Testis (tissue), 3 donors: ENCODE data around the gene CLDN4. TPM values are rescaled to one million over a fixed set of nuclear protein-coding genes. Genes with fewer than 3 reads are reported as not detected.

Source experiments
- DNase-seq: peaks from one replicate; pipeline ENCODE4 v3.0.0-alpha.2; 2019
- H3K27ac ChIP-seq, 2 donors: fragments of 200-600 bp; sonication (generic); one replicate each; pipeline ENCODE4 v1.5.1; 2019
- H3K27me3 ChIP-seq: fragments of 200-600 bp; sonication (generic); one replicate; pipeline ENCODE4 v1.5.1; 2019
- H3K36me3 ChIP-seq: fragments of 200-600 bp; sonication (generic); one replicate; pipeline ENCODE4 v1.5.1; 2017; ENCODE audit warnings: low read depth; ENCODE audit errors: missing control alignments
- H3K4me1 ChIP-seq: fragments of 200-600 bp; sonication (generic); one replicate; pipeline ENCODE4 v1.5.1; 2019
- H3K4me3 ChIP-seq, 2 donors: fragments of 200-600 bp; sonication (generic); one replicate each; pipeline ENCODE4 v1.5.1; 2017 to 2019
- H3K9me3 ChIP-seq: fragments of 200-600 bp; sonication (generic); one replicate; pipeline ENCODE4 v1.5.1; 2017
- CTCF ChIP-seq, 3 experiments: fragments of 450-650 bp in 2 of 3; fragments of 200-600 bp in 1 of 3; sonication (generic) in 1 of 3; IDR thresholded peaks; one replicate each; pipeline ENCODE4 v1.5.1; 2016 to 2019; ENCODE audit warnings: antibody characterized with exemption in 3 of 3, mild to moderate bottlenecking in 2 of 3, moderate library complexity in 1 of 3
- POLR2A ChIP-seq: fragments of 450-650 bp; IDR thresholded peaks from one replicate; pipeline ENCODE4 v1.6.1; 2017; ENCODE audit warnings: antibody characterized with exemption, mild to moderate bottlenecking, moderate library complexity
- WGBS, 2 donors: methylation state at CpG; one replicate each; pipeline ENCODE4 v1.1.5; 2018; 5-methylcytosine and 5-hydroxymethylcytosine counted together
- intact Hi-C: fragments of 100-400 bp; cut with DNase I; formaldehyde crosslinking; loops from one replicate; pipeline ENCODE4 v1.15.1; 2023; ENCODE audit warnings: low total_unique reads
- polyA plus RNA-seq: library from polyadenylated mRNA; stranded (reverse); fragments of 350-450 nt; fragmentation: Illumina TruSeq; extraction: RNeasy Lipid Tissue Mini Kit (QIAGEN cat#74804); gene quantifications from one replicate; pipeline ENCODE4 v1.2.3, GENCODE V29; 2014; ENCODE audit warnings: low read depth, low replicate concordance; ENCODE audit not compliant: insufficient read depth
- total RNA-seq, 2 donors: library from RNA; depleted of rRNA; stranded (reverse); fragments of >200 nt; gene quantifications; one replicate each; pipeline ENCODE4 v1.2.3, GENCODE V29; 2016

Gene CLDN4
- total and polyA plus RNA-seq, 3 donors from 2014 or later, result 0.93 to 4.3 (median 0.94) TPM

GRCh38 chr7:73880755-73881328, 50.0 kb downstream of the CLDN4 start:
- intact Hi-C loops, result no loop called here
- DNase-seq, result no peak
- Histone ChIP-seq H3K4me3 (no peak overlapping the region), H3K9me3 (no peaks in the 10 kb centered on the region), H3K27ac (no peak overlapping the region), H3K36me3 (no peaks in the 10 kb centered on the region), H3K4me1 (no peaks in the 10 kb centered on the region), H3K27me3 (no peaks in the 10 kb centered on the region)
- WGBS, 2 donors, result 69 to 83% methylated on average over 13 of the region's 13 CpGs
- TF ChIP-seq POLR2A, result no peak
- no peak for TF ChIP-seq CTCF (IDR thresholded peaks at IDR 0.05)

GRCh38 chr7:73881352-73882046, 50.7 kb downstream of the CLDN4 start:
- no peaks in the 10 kb centered on the region for H3K27me3 ChIP-seq
- no peak for DNase-seq
- 55 to 65% methylated on average over 5 of the region's 5 CpGs for WGBS, 2 donors
- TF ChIP-seq POLR2A, result no peak
- no peak for TF ChIP-seq CTCF (IDR thresholded peaks at IDR 0.05)
- no peaks in the 10 kb centered on the region for H3K9me3 ChIP-seq
- H3K36me3 ChIP-seq, result no peaks in the 10 kb centered on the region
- peaks cover 4% of the 10 kb centered on the region for H3K4me1 ChIP-seq
- H3K27ac ChIP-seq, result no peak overlapping the region
- intact Hi-C loops, result no loop called here
- no peak overlapping the region for H3K4me3 ChIP-seq

- Histone ChIP-seq H3K27ac (no peak overlapping the region), H3K4me3 (no peak overlapping the region), H3K27me3 (no peaks in the 10 kb centered on the region), H3K9me3 (no peaks in the 10 kb centered on the region), H3K36me3 (no peaks in the 10 kb centered on the region), H3K4me1 (peaks cover 9% of the 10 kb centered on the region)
- intact Hi-C loops, result no loop called here
- no peak for DNase-seq
- TF ChIP-seq CTCF (IDR thresholded peaks at IDR 0.05) (no peak), POLR2A (no peak)
- 87 to 96% methylated on average over 3 of the region's 3 CpGs for whole genome bisulfite sequencing, 2 donors
Measured at GRCh38 chr7:73882047-73882402, 51.2 kb downstream of the CLDN4 start.

Other genes starting within 250 kb of the CLDN4 start
- 100 to 1,000 TPM; 160 to 215 TPM for gene MLXIPL, start 206.5 kb upstream of the CLDN4 start, total RNA-seq
- 34.2 TPM for gene MLXIPL, start 206.5 kb upstream of the CLDN4 start, polyA plus RNA-seq
- gene VPS37D, start 163.2 kb upstream of the CLDN4 start, total RNA-seq, result 10 to 100 TPM; 15.0 to 24.8 TPM
- 10.3 TPM for gene VPS37D, start 163.2 kb upstream of the CLDN4 start, polyA plus RNA-seq
- gene DNAJC30, start 147.5 kb upstream of the CLDN4 start, total RNA-seq, result 10 to 100 TPM; 19.7 to 25.0 TPM
- 27.7 TPM for gene DNAJC30, start 147.5 kb upstream of the CLDN4 start, polyA plus RNA-seq
- gene BUD23, start 147.4 kb upstream of the CLDN4 start, total RNA-seq, result 100 to 1,000 TPM; 241 to 252 TPM
- gene BUD23, start 147.4 kb upstream of the CLDN4 start, polyA plus RNA-seq, result 231 TPM
- gene STX1A, start 111.3 kb upstream of the CLDN4 start, total RNA-seq, result 10 to 100 TPM; 24.7 to 28.2 TPM
- gene STX1A, start 111.3 kb upstream of the CLDN4 start, polyA plus RNA-seq, result 13.2 TPM
- 10 to 100 TPM; 29.0 to 33.1 TPM for gene ABHD11, start 92.2 kb upstream of the CLDN4 start, total RNA-seq
- 21.6 TPM for gene ABHD11, start 92.2 kb upstream of the CLDN4 start, polyA plus RNA-seq
- 1 to 10 TPM; 1.9 to 5.1 TPM for gene CLDN3, start 60.7 kb upstream of the CLDN4 start, total RNA-seq
- gene CLDN3, start 60.7 kb upstream of the CLDN4 start, polyA plus RNA-seq, result 6.1 TPM
- gene METTL27, start 11.5 kb downstream of the CLDN4 start, total RNA-seq, result 1 to 10 TPM; 3.5 to 3.7 TPM
- gene METTL27, start 11.5 kb downstream of the CLDN4 start, polyA plus RNA-seq, result 5.6 TPM
- gene TMEM270, start 30.2 kb downstream of the CLDN4 start, total RNA-seq, result 10 to 100 TPM; 37.3 to 70.1 TPM
- 113 TPM for gene TMEM270, start 30.2 kb downstream of the CLDN4 start, polyA plus RNA-seq
- gene ELN, start 197.2 kb downstream of the CLDN4 start, total RNA-seq, result 10 to 100 TPM; 24.6 to 35.2 TPM
- gene ELN, start 197.2 kb downstream of the CLDN4 start, polyA plus RNA-seq, result 55.9 TPM